Endothelial cell of umbilical vein (primary cell): Measurements from ENCODE around the gene DERL2. TPM values are rescaled to one million over a fixed set of nuclear protein-coding genes. Genes with fewer than 3 reads are reported as not detected.

ENCODE experiments used
- BruUV-seq: library from RNA; stranded (reverse); fragments of 400-500 nt; replicated peaks from 2 replicates; lab custom pipeline; 2021; lab: Mats Ljungman, UMichigan
- CTCF ChIA-PET: fragments of 300-600, 350-600 bp; sonication (Branson Sonifier 250); formaldehyde crosslinking; loops from one replicate; lab custom pipeline; 2021; ENCODE audit warnings: antibody characterized with exemption, inconsistent platforms; lab: Charles Lee
- POLR2A ChIA-PET: fragments of 300-600, 350-600 bp; sonication (Branson Sonifier 250); formaldehyde crosslinking; loops from one replicate; lab custom pipeline; 2021; ENCODE audit warnings: antibody characterized with exemption, inconsistent platforms; lab: Charles Lee
- DNase-seq: peaks from one replicate; pipeline ENCODE4 v3.0.0-alpha.2; 2011; ENCODE audit warnings: low read depth, low spot score
- FAIRE-seq: peaks from 2 replicates; lab custom pipeline; 2011; peaks lifted over from hg19 to GRCh38; lab: Jason Lieb, UNC
- H2AFZ ChIP-seq: 2 replicates; pipeline ENCODE4 v1.6.0; 2012; ENCODE audit warnings: low read depth, low read length, control low read depth, inconsistent platforms
- H3K27ac ChIP-seq: 2 replicates; pipeline ENCODE4 v1.5.1; 2011; ENCODE audit warnings: low read depth, mild to moderate bottlenecking, control low read depth, low read length, moderate library complexity; ENCODE audit not compliant: insufficient read depth
- H3K27me3 ChIP-seq, 2 experiments: 2 replicates each; pipeline versions ENCODE4 v1.6.0 to v1.6.1; 2011; ENCODE audit warnings: low read length in 2 of 2, mixed read lengths in 1 of 2; ENCODE audit not compliant: control insufficient read depth in 2 of 2, insufficient read depth in 2 of 2
- H3K36me3 ChIP-seq, 2 experiments: 2 replicates in 1 of 2; 3 replicates in 1 of 2; pipeline ENCODE4 v1.5.1; 2011; ENCODE audit warnings: low read length in 2 of 2, mild to moderate bottlenecking in 1 of 2, moderate library complexity in 1 of 2; ENCODE audit not compliant: control insufficient read depth in 2 of 2, insufficient read depth in 2 of 2; ENCODE audit errors: extremely low read depth in 1 of 2
- H3K4me1 ChIP-seq: 3 replicates; pipeline ENCODE4 v1.5.1; 2011; ENCODE audit warnings: mild to moderate bottlenecking, low read length; ENCODE audit not compliant: control insufficient read depth, insufficient read depth; ENCODE audit errors: extremely low read depth
- H3K4me2 ChIP-seq: 2 replicates; pipeline ENCODE4 v1.6.1; 2011; ENCODE audit warnings: low read length, control low read depth, mixed read lengths; ENCODE audit not compliant: insufficient read depth
- H3K4me3 ChIP-seq, 3 experiments: fragments of 200-600 bp in 1 of 3; sonication (generic), shearing (Covaris generic) in 1 of 3; replicated peaks in 1 of 3; 2 replicates each; pipeline ENCODE4 v1.5.1; 2011 to 2016; ENCODE audit warnings: control low read depth in 3 of 3, low read length in 3 of 3, mild to moderate bottlenecking in 2 of 3, inconsistent platforms in 1 of 3, low read depth in 1 of 3, moderate library complexity in 1 of 3; ENCODE audit not compliant: insufficient read depth in 1 of 3
- H3K79me2 ChIP-seq: 2 replicates; pipeline ENCODE4 v1.6.0; 2012; ENCODE audit warnings: low read length, inconsistent platforms; ENCODE audit not compliant: control insufficient read depth, insufficient read depth
- H3K9ac ChIP-seq: replicated peaks from 2 replicates; pipeline ENCODE3; 2011; ENCODE audit warnings: low read length, control low read depth; ENCODE audit not compliant: insufficient read depth; ENCODE audit errors: extremely low read depth
- H3K9me1 ChIP-seq: replicated peaks from 3 replicates; pipeline ENCODE4 v1.6.0; 2011; ENCODE audit warnings: mild to moderate bottlenecking, low read length; ENCODE audit not compliant: control insufficient read depth, insufficient read depth; ENCODE audit errors: extremely low read depth
- H3K9me3 ChIP-seq: replicated peaks from 2 replicates; pipeline ENCODE4 v1.5.1; 2012; ENCODE audit warnings: low read length, inconsistent platforms; ENCODE audit not compliant: control insufficient read depth, insufficient read depth
- H4K20me1 ChIP-seq: replicated peaks from 2 replicates; pipeline ENCODE3; 2011; ENCODE audit warnings: mild to moderate bottlenecking, low read length; ENCODE audit not compliant: control insufficient read depth, insufficient read depth; ENCODE audit errors: extremely low read depth
- CTCF ChIP-seq, 2 donors: IDR thresholded peaks; 1 replicate in 1 of 2; 2 replicates in 1 of 2; pipeline ENCODE4 v1.5.1; 2011; ENCODE audit warnings: low read length in 2 of 2, mild to moderate bottlenecking in 2 of 2, moderate library complexity in 2 of 2, control low read depth in 1 of 2, inconsistent platforms in 1 of 2, low read depth in 1 of 2; ENCODE audit not compliant: insufficient read depth in 1 of 2; ENCODE audit errors: extremely low read depth in 1 of 2
- EZH2 ChIP-seq: IDR thresholded peaks from 2 replicates; pipeline ENCODE4 v1.6.1; 2012; ENCODE audit warnings: borderline replicate concordance, low read depth, mild to moderate bottlenecking, moderate library complexity, low read length, inconsistent platforms; ENCODE audit not compliant: severe bottlenecking
- GATA2 ChIP-seq: IDR thresholded peaks from 2 replicates; pipeline ENCODE4 v1.7.0; 2011; ENCODE audit warnings: low read depth, mild to moderate bottlenecking, moderate library complexity, mixed read lengths, low read length; ENCODE audit not compliant: insufficient read length, insufficient read depth
- MYC ChIP-seq: IDR thresholded peaks from one replicate; pipeline ENCODE4 v1.6.1; 2011; ENCODE audit warnings: mild to moderate bottlenecking, low read depth, low read length
- dilution Hi-C: fragments of 300-500 bp; cut with MboI; formaldehyde crosslinking; loops from one replicate; pipeline ENCODE4 v1.15.0; 2019; ENCODE audit warnings: low sequenced_read_pairs; ENCODE audit not compliant: extremely low pct_ligation_motif_present
- intact Hi-C: fragments of 100-400 bp; cut with micrococcal nuclease; formaldehyde crosslinking; loops from one replicate; pipeline ENCODE4 v1.10.0; 2022
- polyA plus RNA-seq, 4 experiments: library from polyadenylated mRNA; depleted of rRNA in 3 of 4; stranded (reverse) in 3 of 4; unstranded in 1 of 4; fragments of >200 nt; gene quantifications; 2 replicates each; pipeline versions ENCODE4 v1.2.1 to v1.2.3, GENCODE V29; 2011 to 2012; ENCODE audit warnings: missing spikeins in 1 of 4
- total RNA-seq: library from RNA; stranded (reverse); gene quantifications from 2 replicates; pipeline ENCODE4 v1.2.3, GENCODE V29; 2021

DERL2 gene
- total and polyA plus RNA-seq, 2 donors (not counting 3 experiments of a cell fraction or from before 2014, with no cell fraction given), result 84.5 to 117 TPM

GRCh38 chr17:5430413-5430999 is 55.5 kb downstream of the DERL2 start:
- no TSS peak for BruUV-seq
- Histone ChIP-seq H3K27me3 (no peaks in the 10 kb centered on the region), H3K4me2 (no peak overlapping the region), H3K79me2 (peaks cover 5% of the 10 kb centered on the region), H3K27ac (no peak overlapping the region), H3K4me3 (no peak overlapping the region), H3K4me1 (no peaks in the 10 kb centered on the region), H3K9me3 (no peaks in the 10 kb centered on the region), H4K20me1 (no peaks in the 10 kb centered on the region), H3K36me3 (peaks cover 30 to 55% of the 10 kb centered on the region in 2 experiments), H3K9ac (no peak overlapping the region), H3K9me1 (no peaks in the 10 kb centered on the region), H2AFZ (no peak overlapping the region)
- no peak for FAIRE-seq
- TF ChIP-seq CTCF (IDR thresholded peaks at IDR 0.05; ENCODE audit: extremely low read depth in 1 of 2, insufficient read depth in 1 of 2, low read depth in 1 of 2, low read length in 2 of 2) (no peak), MYC (no peak), EZH2 (no peak), GATA2 (no peak)
- intact Hi-C loops, result no loop called here
- no peak for DNase-seq
- CTCF ChIA-PET, result interaction anchor here (0.6 to 6.0 kb wide), 3 partner anchors 9 to 97 kb away, joined by 3 to 43 read pairs (median 3); partner anchors contain the start of gene C1QBP
- POLR2A ChIA-PET, result interaction anchor here (0.7 kb wide), 1 partner anchor 165 kb away, joined by 6 read pairs; no protein-coding TSS in a partner anchor
- dilution Hi-C loops, result no loop called here
